Activated T-cell treated with anti-CD3 and anti-CD28 coated beads for 4 hours (primary cell): ENCODE data around the gene KDM1B.

ENCODE experiments used
- DNase-seq: peaks from one replicate; pipeline ENCODE4 v3.0.0-alpha.2; 2020

Gene KDM1B

GRCh38 chr6:18235524-18235923 lies 80.3 kb downstream of the KDM1B start:
- no peak for DNase-seq

DNA sequence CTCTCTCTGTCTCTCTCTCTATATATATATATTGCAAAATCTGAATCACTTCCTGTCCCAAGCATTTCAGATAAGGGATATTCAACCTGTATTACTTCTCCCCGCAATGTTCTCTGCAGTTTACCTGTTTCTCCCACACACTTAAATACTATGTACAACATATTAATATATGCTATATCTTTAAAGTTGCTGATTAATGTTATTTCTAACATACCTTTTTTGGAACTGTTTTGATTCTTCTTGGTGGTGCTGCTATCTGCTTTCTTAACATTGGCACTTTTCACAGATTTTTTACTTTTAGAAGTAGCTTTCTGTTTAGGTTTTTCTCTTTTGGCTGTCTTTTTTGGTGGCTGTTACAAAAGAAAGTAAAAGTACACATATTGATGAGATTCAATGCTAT lies 81.9 kb downstream of the KDM1B start:
- no peak for DNase-seq

DNA sequence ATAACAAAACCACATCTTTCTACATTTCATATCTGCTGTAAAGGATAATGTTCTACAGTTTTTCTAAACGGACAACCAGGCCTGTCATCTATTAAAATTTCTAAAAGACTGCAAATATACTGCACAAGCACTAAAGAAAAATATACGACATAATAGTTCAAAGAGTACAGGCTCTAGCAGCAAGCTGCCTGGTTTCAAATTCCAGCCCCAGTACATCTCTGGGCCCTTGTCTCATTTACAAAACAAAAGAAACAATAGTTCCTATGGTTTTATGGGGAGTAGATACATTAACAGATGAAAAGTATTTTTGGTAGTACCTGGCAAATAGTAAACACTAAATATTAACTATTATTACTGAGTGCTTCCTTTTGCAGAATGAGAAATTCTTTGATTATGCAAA lies 85.0 kb downstream of the KDM1B start:
- no peak for DNase-seq

DNA sequence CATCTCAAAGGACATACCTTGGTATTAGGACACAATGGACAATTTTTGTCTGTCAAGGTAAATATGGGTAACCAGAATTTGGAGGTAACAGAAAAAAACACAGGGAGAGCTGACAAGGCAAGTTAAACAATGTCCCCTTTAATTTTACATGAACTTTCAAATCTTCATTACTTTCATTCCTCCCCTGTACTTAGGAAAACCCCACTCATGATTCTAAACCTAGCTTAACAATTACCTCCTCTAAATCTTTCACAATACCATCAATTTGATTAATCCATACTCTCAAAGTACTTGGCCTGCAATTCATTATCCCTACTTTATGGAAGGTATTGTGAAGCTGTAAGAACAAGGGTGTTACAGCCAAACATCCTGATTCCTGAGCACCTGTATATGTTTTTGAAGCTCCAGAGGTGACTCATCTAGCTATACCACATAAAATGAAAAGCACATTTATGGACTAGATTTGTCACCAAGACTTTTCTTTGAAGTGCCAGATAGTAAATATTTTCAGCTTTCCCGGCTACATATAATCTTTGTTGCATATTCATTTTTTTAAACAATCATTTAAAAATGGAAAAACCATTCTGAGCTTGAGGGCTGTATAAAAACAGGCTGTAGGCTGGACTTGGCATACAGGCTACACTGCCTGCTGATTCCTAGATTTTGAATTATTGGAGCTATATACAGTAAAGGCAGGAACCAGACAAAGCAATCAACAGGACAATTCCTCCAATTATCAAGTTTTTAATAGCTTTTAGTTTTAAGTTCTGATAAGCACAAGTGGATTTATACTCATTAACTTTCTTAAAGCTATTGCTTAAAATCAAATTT lies 86.2 kb downstream of the KDM1B start:
- DNase-seq = no peak

GRCh38 chr6:18242062-18242851 lies 87.0 kb downstream of the KDM1B start:
- DNase-seq = no peak

DNA sequence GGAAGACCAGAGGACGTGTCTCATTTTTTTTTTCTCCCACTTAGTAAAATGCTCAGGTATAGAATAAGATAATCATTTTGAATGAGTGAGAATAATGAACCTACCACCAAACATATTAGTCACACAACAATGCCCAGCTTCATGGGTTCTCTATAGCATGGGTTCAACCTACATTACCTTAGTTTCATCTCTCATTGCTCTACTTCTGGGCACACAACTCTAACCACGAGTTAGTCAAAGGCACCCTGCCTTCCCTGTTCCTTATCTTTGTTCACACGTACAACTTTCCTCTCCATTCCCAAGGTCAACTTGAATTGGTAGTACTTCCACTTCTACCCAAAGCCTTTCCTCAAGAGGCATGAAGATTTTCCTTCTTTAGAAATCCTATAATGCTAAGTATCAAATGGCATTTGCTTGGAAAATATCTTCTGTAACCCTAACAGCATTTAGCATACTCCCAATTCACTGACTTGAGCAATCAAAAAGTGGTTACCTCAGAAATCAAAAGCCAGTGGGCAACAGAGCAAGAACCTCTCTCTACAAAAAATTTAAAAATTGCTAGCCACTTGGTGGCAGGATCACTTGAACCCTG lies 88.2 kb downstream of the KDM1B start:
- DNase-seq = no peak

GRCh38 chr6:18244251-18244650 lies 89.0 kb downstream of the KDM1B start:
- DNase-seq = no peak

- DNase-seq = no peak
These were observed 89.9 kb downstream of the KDM1B start for GRCh38 chr6:18245079-18245478.

DNA sequence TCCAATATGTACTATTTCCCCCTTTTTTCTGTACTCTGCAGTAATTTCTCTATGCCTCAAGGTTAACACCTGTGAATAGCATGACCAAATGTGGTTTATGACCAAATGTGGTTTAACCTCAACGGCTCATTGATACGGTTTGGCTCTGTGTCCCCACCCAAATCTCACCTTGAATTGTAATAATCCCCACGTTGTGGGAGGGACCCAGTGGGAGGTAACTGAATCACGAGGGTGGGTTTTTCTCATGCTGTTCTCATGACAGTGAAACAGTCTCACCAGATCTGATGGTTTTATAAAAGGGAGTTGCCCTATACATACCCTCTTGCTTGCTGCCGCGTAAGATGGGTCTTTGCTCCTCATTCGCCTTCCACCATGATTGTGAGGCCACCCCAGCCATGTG lies 90.4 kb downstream of the KDM1B start:
- no peak for DNase-seq

DNA sequence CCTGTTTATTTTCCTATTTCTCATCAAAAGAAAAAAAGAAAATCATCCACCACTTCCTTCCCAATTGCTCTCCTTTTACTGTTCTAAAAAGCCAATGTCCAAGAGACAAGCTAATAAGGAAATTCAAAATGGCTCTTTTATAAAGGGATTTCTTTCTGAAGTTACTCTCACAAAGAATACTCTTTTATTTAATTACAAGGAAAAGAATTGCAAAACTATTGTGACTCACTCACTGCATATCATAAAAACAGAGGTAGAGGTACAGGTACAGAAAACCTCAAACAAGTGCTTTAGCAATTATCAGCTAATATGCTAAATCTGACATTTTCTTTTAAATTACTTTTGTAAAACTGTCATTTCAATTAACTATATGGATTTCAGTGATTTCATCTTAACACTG lies 91.0 kb downstream of the KDM1B start:
- no peak for DNase-seq

DNA sequence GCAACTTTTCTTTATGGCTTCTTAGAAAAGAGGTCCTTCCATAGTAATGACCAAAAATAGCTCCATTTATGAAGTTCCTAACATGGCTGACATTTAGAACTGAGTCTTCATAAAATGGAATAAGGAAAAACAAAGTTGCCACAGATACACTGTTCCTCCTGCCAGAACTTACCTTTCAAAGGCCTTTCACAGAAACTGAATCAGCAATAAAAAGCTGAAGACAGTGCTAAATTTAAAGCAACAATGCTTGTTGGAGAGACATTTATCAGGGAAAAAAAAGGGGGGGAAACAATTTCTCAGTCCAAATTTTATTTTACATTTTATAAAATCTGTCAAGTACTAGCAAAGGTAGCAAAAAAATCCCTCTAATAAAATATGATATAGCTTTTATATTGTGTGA lies 91.8 kb downstream of the KDM1B start:
- DNase-seq = no peak

GRCh38 chr6:18248698-18249097 lies 93.5 kb downstream of the KDM1B start:
- DNase-seq = no peak

- no peak for DNase-seq
These were observed 94.0 kb downstream of the KDM1B start for GRCh38 chr6:18249271-18249670.

DNA sequence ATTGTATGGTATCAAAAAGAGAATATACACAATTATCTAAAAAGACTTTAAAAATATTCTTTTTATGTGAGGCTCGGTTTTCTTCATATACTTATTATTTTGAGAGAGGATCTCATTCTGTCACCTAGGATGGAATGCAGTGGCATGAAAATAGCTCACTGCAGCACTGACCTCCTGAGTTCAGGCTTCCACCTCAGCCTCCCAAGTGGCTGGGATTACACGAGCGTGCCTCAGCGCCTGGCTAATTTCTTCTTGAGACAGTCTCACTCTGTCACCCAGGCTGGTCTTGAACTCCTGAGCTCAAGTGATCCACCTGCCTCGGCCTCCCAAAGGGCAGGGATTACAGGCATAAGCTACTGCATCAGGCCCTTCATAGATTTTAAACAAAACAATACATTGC lies 98.4 kb downstream of the KDM1B start:
- DNase-seq = no peak

DNA sequence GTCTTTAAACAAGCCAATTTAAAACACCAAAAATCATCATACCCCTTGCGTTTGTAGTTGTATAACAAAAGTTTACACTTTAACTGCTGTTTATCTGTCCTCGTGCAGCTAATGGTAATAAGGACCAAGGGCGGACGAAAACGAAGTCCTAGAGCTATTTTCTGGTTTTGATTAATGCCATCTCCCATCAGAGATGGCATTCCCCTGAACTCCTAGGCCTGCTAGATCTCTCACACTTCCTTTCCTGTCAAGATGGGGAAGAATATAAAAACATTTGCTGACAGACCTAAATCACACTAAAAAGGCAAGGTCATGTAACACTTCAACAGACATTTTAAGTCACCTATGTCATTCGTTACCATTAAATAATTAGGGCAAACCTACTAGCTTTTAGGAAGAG lies 99.6 kb downstream of the KDM1B start:
- DNase-seq = no peak

DNA sequence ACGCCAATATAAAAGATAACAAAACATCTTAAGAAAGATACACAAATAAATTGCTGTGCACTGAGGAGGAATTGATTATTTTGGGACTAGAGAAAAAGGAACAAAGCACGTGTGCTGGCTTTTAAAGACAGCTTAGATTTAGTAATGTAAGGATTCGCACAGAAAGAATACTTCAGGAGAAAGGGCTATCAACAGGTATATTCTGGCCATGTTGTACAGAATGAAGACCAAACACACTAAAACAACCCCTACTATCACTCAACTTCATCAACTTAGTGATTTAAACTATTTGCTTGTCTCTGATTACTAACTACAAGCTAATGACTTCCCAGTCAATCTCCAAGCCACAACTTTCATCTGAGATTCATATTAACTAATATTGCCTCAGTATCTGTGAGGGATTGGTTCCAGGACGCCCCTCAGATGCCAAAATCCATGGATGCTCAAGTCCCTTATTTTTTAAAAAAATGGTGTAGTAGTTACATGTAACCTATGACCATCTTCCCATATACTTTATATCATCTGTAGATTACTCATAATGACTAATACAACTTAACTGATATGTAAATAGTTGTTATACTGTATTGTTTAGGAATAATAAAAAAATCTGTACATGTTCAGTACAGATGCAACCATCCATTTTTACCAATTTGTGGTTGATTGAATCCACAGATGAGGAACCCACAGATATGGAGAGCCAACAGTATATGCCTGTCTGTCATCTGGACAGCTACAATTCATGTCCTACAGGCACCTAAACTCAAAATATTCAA lies 104.6 kb downstream of the KDM1B start:
- no peak for DNase-seq

DNA sequence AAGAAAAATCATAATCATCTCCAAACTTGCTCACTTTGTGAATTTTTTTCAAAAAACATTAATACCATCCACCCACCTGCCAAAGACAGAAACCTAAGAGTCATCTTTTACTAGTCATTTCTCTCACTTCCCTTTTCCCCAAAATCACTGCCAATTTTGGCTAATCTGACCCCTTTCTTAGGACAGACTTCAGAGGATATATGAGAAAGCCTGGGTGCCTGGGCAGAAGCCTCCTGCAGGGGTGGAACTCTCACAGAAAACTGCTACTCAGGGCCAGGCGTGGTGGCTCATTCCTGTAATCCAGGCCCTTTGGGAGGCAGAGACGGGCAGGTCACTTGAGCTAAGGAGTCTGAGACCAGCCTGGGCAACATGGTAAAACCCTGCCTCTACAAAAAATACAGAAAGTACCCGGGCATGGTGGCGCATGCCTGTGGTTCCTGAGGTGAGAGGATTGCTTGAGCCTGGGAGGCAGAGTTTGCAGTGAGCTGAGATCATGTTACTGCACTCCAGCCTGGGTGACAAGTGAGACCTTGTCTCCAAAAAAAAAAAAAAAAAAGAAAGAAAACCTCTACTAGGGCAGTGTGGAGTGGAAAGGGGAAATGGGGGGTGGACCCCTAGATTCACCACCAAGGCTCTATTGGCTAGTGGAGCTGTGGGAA lies 105.4 kb downstream of the KDM1B start:
- no peak for DNase-seq

- DNase-seq = no peak
These were observed 106.7 kb downstream of the KDM1B start for GRCh38 chr6:18261877-18262276.

GRCh38 chr6:18262702-18263417 lies 107.6 kb downstream of the KDM1B start:
- DNase-seq = peak; percentile 25

- peak; percentile 18 for DNase-seq
These were observed 108.4 kb downstream of the KDM1B start for GRCh38 chr6:18263418-18264218.
